Prostate gland (tissue), 2 donors: ENCODE results near the gene CEP250. TPM values are rescaled to one million over a fixed set of nuclear protein-coding genes. Genes with fewer than 3 reads are reported as not detected.

Experiments
- DNase-seq: peaks from one replicate; pipeline ENCODE4 v3.0.0-alpha.2; 2019; ENCODE audit warnings: low spot score
- H3K27ac ChIP-seq, 2 donors: fragments of 200-600 bp; sonication (generic); 2 replicates each; pipeline ENCODE4 v1.5.1; 2017 to 2019
- H3K27me3 ChIP-seq: fragments of 200-600 bp; sonication (generic); replicated peaks from 2 replicates; pipeline ENCODE4 v1.5.1; 2019; ENCODE audit not compliant: insufficient read depth
- H3K36me3 ChIP-seq, 2 donors: fragments of 200-600 bp; sonication (generic); 1 replicate in 1 of 2; 2 replicates in 1 of 2; pipeline versions ENCODE4 v1.5.1 to v1.8.1; 2017 to 2019
- H3K4me1 ChIP-seq: fragments of 200-600 bp; sonication (generic); replicated peaks from 2 replicates; pipeline ENCODE4 v1.5.1; 2019
- H3K4me3 ChIP-seq, 2 donors: fragments of 200-600 bp; sonication (generic); 2 replicates each; pipeline ENCODE4 v1.5.1; 2017 to 2019
- H3K9me3 ChIP-seq: fragments of 200-600 bp; sonication (generic); 2 replicates; pipeline ENCODE4 v1.5.1; 2017
- POLR2A ChIP-seq: fragments of 450-650 bp; IDR thresholded peaks from one replicate; pipeline ENCODE4 v1.6.1; 2016; ENCODE audit warnings: antibody characterized with exemption, mild to moderate bottlenecking
- POLR2AphosphoS5 ChIP-seq: sonication (generic); formaldehyde crosslinking; IDR thresholded peaks from one replicate; pipeline ENCODE4 v1.6.1; 2017; ENCODE audit warnings: antibody characterized with exemption
- WGBS: methylation state at CpG from one replicate; pipeline ENCODE4 v1.1.5; 2018; 5-methylcytosine and 5-hydroxymethylcytosine counted together
- intact Hi-C: fragments of 100-400 bp; cut with DNase I; formaldehyde crosslinking; loops from one replicate; pipeline ENCODE4 v1.14.2; 2022
- total RNA-seq, 2 donors: library from RNA; depleted of rRNA; stranded (reverse); fragments of >200 nt; gene quantifications; one replicate each; pipeline ENCODE4 v1.1.0, GENCODE V29; 2016
- TF ChIP-seq, protein P1 (sequence below), 4 experiments: fragments of 200-600 bp in 2 of 4; fragments of 450-650 bp in 2 of 4; sonication (generic) in 2 of 4; IDR thresholded peaks; 1 replicate in 3 of 4; 2 replicates in 1 of 4; pipeline ENCODE4 v1.5.1; 2016 to 2019; ENCODE audit warnings: antibody characterized with exemption in 4 of 4, mild to moderate bottlenecking in 2 of 4, moderate library complexity in 2 of 4

CEP250 gene
- total RNA-seq, 2 donors from 2014 or later = 35.2 to 36.9 TPM

- Histone ChIP-seq H3K4me1 (no peaks in the 10 kb centered on the region), H3K27me3 (no peaks in the 10 kb centered on the region), H3K9me3 (no peaks in the 10 kb centered on the region), H3K36me3 (peaks cover 0 to 17% of the 10 kb centered on the region in 2 donors), H3K27ac (no peak overlapping the region), H3K4me3 (no peak overlapping the region)
- TF ChIP-seq, protein P1, sequence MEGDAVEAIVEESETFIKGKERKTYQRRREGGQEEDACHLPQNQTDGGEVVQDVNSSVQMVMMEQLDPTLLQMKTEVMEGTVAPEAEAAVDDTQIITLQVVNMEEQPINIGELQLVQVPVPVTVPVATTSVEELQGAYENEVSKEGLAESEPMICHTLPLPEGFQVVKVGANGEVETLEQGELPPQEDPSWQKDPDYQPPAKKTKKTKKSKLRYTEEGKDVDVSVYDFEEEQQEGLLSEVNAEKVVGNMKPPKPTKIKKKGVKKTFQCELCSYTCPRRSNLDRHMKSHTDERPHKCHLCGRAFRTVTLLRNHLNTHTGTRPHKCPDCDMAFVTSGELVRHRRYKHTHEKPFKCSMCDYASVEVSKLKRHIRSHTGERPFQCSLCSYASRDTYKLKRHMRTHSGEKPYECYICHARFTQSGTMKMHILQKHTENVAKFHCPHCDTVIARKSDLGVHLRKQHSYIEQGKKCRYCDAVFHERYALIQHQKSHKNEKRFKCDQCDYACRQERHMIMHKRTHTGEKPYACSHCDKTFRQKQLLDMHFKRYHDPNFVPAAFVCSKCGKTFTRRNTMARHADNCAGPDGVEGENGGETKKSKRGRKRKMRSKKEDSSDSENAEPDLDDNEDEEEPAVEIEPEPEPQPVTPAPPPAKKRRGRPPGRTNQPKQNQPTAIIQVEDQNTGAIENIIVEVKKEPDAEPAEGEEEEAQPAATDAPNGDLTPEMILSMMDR (IDR thresholded peaks at IDR 0.05) = no peak
- TF ChIP-seq POLR2A (no peak), POLR2AphosphoS5 (no peak)
- intact Hi-C loops = no loop called here
- 90% methylated on average over 5 of the region's 5 CpGs for WGBS
- no peak for DNase-seq
Observed at GRCh38 chr20:35491823-35492222, 36.4 kb downstream of the CEP250 start.

DNA sequence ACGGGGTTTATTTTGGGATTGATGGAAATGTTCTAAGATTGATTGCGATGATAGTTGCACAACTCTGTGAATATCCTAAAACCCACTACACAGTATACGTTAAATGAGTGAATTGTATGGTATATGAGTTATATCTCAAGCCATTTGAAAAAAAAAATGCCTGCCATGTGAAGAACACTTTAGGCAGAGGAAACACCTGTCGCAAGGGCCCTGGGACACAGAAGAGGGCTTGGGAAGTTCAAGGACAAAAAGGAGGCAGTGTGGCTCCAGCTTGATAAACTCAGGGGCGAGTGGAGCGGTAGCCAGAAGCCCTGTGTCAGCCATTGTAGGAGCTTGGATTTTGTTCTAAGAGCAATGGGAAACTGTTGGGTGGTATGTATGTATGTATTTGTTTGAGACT, 37.0 kb downstream of the CEP250 start:
- Histone ChIP-seq H3K27me3 (no peaks in the 10 kb centered on the region), H3K4me3 (no peak overlapping the region), H3K4me1 (no peaks in the 10 kb centered on the region), H3K27ac (no peak overlapping the region), H3K9me3 (no peaks in the 10 kb centered on the region), H3K36me3 (peaks cover 0 to 16% of the 10 kb centered on the region in 2 donors)
- no peak for TF ChIP-seq POLR2AphosphoS5
- no peak for TF ChIP-seq POLR2A
- TF ChIP-seq, protein P1 (IDR thresholded peaks at IDR 0.05) = no peak
- intact Hi-C loops = no loop called here
- no peak for DNase-seq
- 92% methylated on average over 6 of the region's 6 CpGs for WGBS

- H3K36me3 ChIP-seq = peaks cover 14 to 19% of the 10 kb centered on the region in 2 donors
- H3K9me3 ChIP-seq = no peaks in the 10 kb centered on the region
- no peaks in the 10 kb centered on the region for H3K4me1 ChIP-seq
- intact Hi-C loops = no loop called here
- TF ChIP-seq POLR2A = no peak
- no peak for TF ChIP-seq POLR2AphosphoS5
- TF ChIP-seq, protein P1 (IDR thresholded peaks at IDR 0.05) = no peak
- H3K27me3 ChIP-seq = no peaks in the 10 kb centered on the region
- H3K27ac ChIP-seq = no peak overlapping the region
- WGBS = 93% methylated on average over 3 of the region's 3 CpGs
- no peak overlapping the region for H3K4me3 ChIP-seq
- DNase-seq = no peak
Observed at GRCh38 chr20:35496481-35496880, 41.1 kb downstream of the CEP250 start.

GRCh38 chr20:35497320-35497719, 41.9 kb downstream of the CEP250 start:
- H3K27ac ChIP-seq = no peak overlapping the region
- TF ChIP-seq, protein P1 (IDR thresholded peaks at IDR 0.05) = no peak
- TF ChIP-seq POLR2AphosphoS5 (no peak), POLR2A (no peak)
- no peaks in the 10 kb centered on the region for H3K9me3 ChIP-seq
- no peaks in the 10 kb centered on the region for H3K4me1 ChIP-seq
- H3K27me3 ChIP-seq = no peaks in the 10 kb centered on the region
- DNase-seq = no peak
- intact Hi-C loops = no loop called here
- peaks cover 14 to 19% of the 10 kb centered on the region in 2 donors for H3K36me3 ChIP-seq
- no peak overlapping the region for H3K4me3 ChIP-seq
- 93% methylated on average over 5 of the region's 5 CpGs for WGBS

DNA sequence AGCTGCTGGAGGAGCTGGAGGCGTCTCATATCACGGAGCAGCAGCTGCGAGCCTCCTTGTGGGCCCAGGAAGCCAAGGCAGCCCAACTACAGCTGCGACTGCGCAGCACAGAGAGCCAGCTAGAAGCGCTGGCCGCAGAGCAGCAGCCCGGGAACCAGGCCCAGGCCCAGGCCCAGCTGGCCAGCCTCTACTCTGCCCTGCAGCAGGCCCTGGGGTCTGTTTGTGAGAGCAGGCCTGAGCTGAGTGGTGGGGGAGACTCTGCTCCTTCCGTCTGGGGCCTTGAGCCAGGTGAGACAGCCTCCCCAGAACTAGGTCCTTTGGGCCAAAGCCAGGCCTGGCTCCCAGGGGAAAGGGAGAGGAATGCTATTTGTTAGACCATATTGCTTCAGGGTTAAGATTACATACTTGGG, 42.4 kb downstream of the CEP250 start:
- TF ChIP-seq, protein P1 (IDR thresholded peaks at IDR 0.05) = no peak
- no peak for TF ChIP-seq POLR2A
- no peak for TF ChIP-seq POLR2AphosphoS5
- Histone ChIP-seq H3K4me1 (no peaks in the 10 kb centered on the region), H3K9me3 (no peaks in the 10 kb centered on the region), H3K36me3 (peaks cover 14 to 24% of the 10 kb centered on the region in 2 donors), H3K27me3 (no peaks in the 10 kb centered on the region), H3K4me3 (no peak overlapping the region), H3K27ac (no peak overlapping the region)
- intact Hi-C loops = no loop called here
- WGBS = 94% methylated on average over 9 of the region's 9 CpGs
- no peak for DNase-seq
